NB4 (cell line): ENCODE data around the gene DDX41.

Source experiments
- DNase-seq: peaks from one replicate; pipeline ENCODE4 v3.0.0; 2010; ENCODE audit warnings: low read depth
- H3K4me3 ChIP-seq: one replicate; pipeline ENCODE4 v1.5.1; 2011; ENCODE audit warnings: mild to moderate bottlenecking, low read depth, low read length, moderate library complexity
- MYC ChIP-seq: IDR thresholded peaks from 2 replicates; pipeline ENCODE4 v1.6.1; 2011; ENCODE audit warnings: low read depth, low read length
- POLR2A ChIP-seq: IDR thresholded peaks from 2 replicates; pipeline ENCODE4 v1.6.1; 2011; ENCODE audit warnings: mild to moderate bottlenecking; ENCODE audit not compliant: insufficient read length; ENCODE audit errors: extremely low read depth
- TF ChIP-seq, protein P1 (sequence below): IDR thresholded peaks from 2 replicates; pipeline ENCODE4 v1.6.1; 2011; ENCODE audit warnings: low read depth, low read length
- TF ChIP-seq, protein P2 (sequence below): IDR thresholded peaks from one replicate; pipeline ENCODE4 v1.5.1; 2012; ENCODE audit warnings: low read depth, low read length

The DDX41 gene

DNA sequence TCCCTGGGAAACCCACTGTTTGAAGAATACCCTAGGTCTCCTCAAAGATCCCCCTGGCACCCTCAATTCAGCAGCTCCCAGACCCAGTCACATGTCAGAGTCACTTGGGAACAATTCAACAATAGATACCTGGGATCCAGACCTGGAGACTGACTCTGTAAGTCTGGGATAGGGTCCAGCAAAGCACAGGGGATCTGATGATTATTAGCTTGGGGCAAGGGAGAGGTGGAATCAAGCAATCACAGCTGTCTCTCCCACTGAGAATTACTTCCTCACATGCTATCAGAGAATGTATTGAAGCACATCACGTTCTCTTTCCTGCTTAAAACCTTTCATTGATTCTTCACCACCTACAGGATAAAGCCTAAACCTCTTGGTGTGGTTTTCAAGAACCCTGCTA is 31.7 kb upstream of the DDX41 start:
- TF ChIP-seq POLR2A: no peak
- TF ChIP-seq, protein P1, sequence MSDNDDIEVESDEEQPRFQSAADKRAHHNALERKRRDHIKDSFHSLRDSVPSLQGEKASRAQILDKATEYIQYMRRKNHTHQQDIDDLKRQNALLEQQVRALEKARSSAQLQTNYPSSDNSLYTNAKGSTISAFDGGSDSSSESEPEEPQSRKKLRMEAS: no peak
- TF ChIP-seq, protein P2, sequence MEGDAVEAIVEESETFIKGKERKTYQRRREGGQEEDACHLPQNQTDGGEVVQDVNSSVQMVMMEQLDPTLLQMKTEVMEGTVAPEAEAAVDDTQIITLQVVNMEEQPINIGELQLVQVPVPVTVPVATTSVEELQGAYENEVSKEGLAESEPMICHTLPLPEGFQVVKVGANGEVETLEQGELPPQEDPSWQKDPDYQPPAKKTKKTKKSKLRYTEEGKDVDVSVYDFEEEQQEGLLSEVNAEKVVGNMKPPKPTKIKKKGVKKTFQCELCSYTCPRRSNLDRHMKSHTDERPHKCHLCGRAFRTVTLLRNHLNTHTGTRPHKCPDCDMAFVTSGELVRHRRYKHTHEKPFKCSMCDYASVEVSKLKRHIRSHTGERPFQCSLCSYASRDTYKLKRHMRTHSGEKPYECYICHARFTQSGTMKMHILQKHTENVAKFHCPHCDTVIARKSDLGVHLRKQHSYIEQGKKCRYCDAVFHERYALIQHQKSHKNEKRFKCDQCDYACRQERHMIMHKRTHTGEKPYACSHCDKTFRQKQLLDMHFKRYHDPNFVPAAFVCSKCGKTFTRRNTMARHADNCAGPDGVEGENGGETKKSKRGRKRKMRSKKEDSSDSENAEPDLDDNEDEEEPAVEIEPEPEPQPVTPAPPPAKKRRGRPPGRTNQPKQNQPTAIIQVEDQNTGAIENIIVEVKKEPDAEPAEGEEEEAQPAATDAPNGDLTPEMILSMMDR: no peak
- TF ChIP-seq MYC: no peak
- no peak for DNase-seq
- no peak overlapping the region for H3K4me3 ChIP-seq

DNA sequence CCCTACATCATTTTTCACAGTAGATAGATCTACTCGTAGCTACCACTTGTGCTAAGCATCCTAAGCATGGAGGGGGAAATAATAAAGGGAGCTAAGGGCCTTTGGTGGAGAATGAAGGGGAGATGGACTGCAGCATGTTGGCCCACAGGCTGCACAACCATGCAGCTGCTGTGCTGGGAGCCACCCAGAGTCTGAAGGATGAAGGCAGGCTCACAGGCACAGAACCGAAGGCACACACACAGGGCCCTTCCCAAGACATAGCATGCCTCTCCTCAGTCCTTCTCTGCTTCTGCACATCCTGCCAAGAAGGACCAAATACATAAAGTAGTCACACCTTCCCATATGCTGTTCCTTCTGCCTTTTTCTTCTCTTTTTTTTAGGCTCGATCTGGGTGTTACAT is 31.0 kb upstream of the DDX41 start:
- TF ChIP-seq POLR2A (no peak), MYC (no peak)
- TF ChIP-seq, protein P2: no peak
- TF ChIP-seq, protein P1: no peak
- no peak overlapping the region for H3K4me3 ChIP-seq
- DNase-seq: no peak

DNA sequence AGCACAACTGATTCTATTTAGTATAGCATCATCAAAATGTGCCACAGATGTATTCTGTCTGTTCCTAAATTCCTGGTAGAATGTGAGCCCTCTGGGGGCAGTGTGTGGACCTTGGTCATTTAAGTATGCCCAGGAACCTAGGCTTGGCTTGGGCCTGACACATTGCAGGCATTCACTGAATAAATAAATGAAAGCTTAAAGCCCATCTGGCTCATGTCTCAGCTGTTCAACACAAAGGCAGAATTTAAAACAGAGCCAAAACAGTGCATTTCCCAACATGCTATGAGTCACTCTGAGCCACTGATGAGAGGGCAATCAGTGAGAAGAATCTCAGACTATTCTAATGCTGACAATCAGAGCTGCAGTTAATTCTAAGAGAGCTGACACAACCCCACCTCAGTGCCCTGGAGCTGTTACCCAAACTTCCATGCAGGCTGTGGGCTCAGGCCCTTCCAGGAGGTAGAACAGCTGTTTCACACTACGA is 29.5 kb upstream of the DDX41 start:
- TF ChIP-seq MYC (no peak), POLR2A (no peak)
- TF ChIP-seq, protein P2: no peak
- TF ChIP-seq, protein P1: no peak
- DNase-seq: peak; percentile 79
- H3K4me3 ChIP-seq: no peak overlapping the region

DNA sequence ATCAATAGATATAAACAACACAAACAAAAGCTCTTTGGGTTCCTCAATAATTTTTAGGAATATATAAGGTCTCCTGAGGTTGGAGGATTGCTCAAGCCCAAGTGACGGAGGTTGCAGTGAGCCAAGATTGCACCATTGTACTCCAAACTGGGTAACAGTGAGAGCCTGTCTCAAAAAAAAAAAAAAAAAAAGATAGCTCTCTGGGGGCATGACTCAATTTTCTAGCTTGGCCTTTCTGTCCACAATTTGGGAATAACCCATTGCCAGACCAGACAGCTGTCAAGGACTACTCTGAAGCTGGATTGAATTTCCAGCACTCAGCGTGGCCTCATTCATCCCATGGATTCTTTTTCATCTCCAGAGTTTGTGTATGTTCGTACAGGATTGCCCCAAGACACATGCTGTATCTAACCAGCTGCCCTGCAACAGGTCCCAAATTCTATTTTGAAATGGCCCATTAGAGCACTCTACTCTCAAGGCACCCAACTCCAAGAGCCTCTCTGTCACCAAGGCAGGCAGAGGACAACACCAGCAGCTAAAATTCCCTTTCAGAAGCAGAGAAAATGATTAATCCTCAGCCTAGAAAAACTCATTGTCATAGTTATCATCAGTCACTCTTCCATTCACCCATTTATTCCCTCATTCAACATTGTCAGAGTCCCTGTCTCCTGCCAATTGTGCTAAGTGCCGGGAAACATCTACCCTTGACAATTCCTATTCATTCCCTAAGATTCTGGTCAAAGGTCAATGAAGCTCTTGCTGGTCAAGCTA is 28.9 kb upstream of the DDX41 start:
- TF ChIP-seq, protein P1: no peak
- TF ChIP-seq, protein P2: no peak
- TF ChIP-seq MYC: no peak
- no peak for TF ChIP-seq POLR2A
- no peak overlapping the region for H3K4me3 ChIP-seq
- peak; percentile 86 for DNase-seq

DNA sequence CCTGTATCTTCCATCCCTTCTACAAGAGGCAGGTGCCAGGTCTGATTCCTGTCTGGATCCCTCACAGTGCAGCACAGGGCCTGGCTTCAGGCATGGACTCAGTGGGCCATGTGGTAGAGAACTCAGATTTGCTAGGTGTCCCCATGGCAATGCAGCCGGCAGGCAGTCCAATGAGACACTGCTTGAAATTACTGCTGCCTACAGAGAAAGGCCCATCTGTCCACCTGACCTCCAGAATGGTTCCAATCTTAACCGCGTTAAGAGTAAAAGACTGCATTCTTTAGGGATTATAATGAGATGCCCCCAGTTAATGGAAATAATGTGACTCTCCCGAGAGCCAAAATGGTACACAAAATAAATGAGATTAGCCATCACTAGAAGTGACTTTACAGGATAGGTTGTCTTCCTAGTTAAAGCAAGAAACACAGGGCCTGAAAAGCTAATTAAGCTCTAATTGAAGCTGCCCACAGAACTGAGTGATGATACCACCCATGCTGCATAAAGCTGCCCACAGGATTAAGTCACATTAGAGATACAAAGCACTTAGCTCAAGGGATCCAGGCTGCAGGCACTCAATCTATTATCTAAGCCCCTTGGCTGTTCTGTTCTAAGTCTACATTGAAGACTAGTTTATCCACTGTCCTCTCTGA is 26.2 kb upstream of the DDX41 start:
- TF ChIP-seq, protein P2: no peak
- TF ChIP-seq, protein P1: no peak
- TF ChIP-seq MYC: no peak
- no peak for TF ChIP-seq POLR2A
- DNase-seq: no peak
- no peak overlapping the region for H3K4me3 ChIP-seq
